Measurements from ENCODE around the gene CFL1. TPM values are rescaled to one million over a fixed set of nuclear protein-coding genes. Genes with fewer than 3 reads are reported as not detected.
A peak's percentile ranks its signal among the peaks of the same experiment; 100 is the strongest.
"Not testable (repeated sequence)": the region's sequence is repeated elsewhere in the genome, so short reads cannot be mapped to it uniquely, and the experiment has no call there.

CFL1 gene
- polyA plus RNA-seq, 3 donors, result 728 to 948 (median 744) TPM

- DNase-seq (ENCODE audit: extremely low read depth in 1 of 11, low read depth in 9 of 11, low spot score in 4 of 11), result no peak
These were observed 36.1 kb upstream of the CFL1 start for GRCh38 chr11:65894034-65894591.

DNA sequence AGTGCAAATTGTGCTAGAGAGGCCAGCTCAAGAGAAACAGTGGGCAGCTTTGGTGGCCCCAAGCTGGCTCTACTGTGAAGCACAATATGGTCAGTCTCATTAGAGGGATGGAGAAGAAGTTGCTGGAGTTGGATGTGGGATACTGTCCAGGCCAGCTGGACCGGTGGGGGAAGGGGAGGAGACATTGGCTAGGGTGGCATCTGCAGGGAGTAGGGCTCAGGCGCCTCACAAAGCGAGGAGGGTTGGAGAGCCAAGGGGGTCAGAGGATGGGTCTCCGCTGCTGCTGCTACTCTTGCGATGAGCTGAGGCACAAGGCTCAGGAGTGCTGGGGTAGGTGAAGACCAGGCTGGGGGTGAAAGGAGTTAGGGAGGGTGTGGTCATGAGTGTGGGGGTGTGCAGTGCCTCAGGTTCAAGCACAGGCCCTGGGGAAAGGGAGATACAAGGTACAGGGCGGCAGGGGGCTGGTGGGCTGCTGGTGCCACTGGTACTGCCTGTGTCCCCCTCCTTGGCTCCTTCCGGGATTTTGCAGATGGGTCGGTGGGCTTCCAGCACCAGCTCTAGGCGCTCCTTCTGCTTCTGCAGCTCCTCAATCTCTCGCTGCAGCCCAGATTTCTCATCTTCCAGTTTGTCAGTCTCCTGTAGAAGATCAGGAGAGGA, 34.8 kb upstream of the CFL1 start:
- DNase-seq (ENCODE audit: extremely low read depth in 1 of 11, low read depth in 9 of 11, low spot score in 4 of 11), result no peak

- not testable (repeated sequence) for DNase-seq (ENCODE audit: extremely low read depth in 1 of 11, low read depth in 9 of 11, low spot score in 4 of 11)
These were observed 34.2 kb upstream of the CFL1 start for GRCh38 chr11:65892137-65892540.

DNA sequence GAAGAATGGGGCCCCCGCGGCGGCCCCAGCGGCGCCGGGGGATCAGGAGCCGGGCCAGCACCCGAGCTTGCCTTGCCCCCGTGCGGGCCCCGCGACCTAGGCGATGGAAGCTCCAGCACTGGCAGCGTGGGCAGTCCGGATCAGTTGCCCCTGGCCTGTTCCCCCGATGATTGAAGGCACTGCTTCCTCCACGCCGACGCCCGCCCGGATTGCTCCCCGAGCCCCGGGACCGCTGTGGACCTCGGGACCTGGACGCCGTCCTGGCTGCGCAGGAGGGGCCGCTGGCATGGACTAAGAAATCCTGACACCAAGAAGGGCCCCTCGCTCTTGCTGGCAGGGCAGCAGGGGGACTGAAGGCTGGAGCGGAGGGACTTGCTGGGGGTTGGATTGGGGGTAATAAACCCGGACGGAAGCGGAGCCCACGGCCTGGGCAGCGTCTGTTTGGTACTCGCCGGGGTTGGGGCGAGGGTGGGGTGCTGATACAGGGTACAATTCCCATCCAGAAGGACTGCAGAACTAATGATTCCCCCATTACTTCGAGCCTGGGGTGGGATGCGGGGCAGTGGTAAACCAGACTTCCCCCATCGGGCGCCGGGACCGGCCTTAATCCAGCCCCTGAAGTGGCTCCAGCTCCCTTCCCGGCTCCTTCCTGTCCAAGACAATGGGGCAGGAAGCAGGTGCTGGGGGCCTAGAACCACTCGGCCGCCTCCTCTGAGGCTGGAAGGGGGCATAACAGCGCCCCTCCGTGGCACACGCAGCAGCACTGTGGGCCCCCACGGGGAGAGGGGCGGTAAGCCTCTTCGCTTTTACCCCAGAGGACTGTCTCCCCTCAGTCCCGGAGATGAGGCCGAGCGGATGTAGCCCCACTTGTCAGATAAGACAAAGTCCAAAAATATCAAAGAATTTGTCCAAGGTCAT, 33.5 kb upstream of the CFL1 start:
- no peak for DNase-seq (ENCODE audit: extremely low read depth in 1 of 11, low read depth in 9 of 11, low spot score in 4 of 11)

- peak; percentile 86 to 96 (median 93) for DNase-seq (ENCODE audit: extremely low read depth in 1 of 11, low read depth in 9 of 11, low spot score in 4 of 11)
These were observed 32.6 kb upstream of the CFL1 start, which contains the start of gene CCDC85B for GRCh38 chr11:65890324-65891218. CCDC85B (plus strand) TSS chr11:65890673; CDS start chr11:65890784, 111 bp downstream.

- DNase-seq (ENCODE audit: extremely low read depth in 1 of 11, low read depth in 9 of 11, low spot score in 4 of 11), result peak; percentile 89 to 96 (median 94)
These were observed 30.3 kb upstream of the CFL1 start, which contains the start of gene FIBP for GRCh38 chr11:65888163-65888814. FIBP (minus strand) TSS chr11:65888471; CDS start chr11:65888418, 53 bp downstream.

- no peak for DNase-seq (ENCODE audit: extremely low read depth in 1 of 11, low read depth in 9 of 11, low spot score in 4 of 11)
These were observed 29.8 kb upstream of the CFL1 start for GRCh38 chr11:65887723-65888162.

- no peak for DNase-seq (ENCODE audit: extremely low read depth in 1 of 11, low read depth in 9 of 11, low spot score in 4 of 11)
These were observed 29.1 kb upstream of the CFL1 start for GRCh38 chr11:65886826-65887722.

- no peak for DNase-seq (ENCODE audit: extremely low read depth in 1 of 11, low read depth in 9 of 11, low spot score in 4 of 11)
These were observed 28.0 kb upstream of the CFL1 start for GRCh38 chr11:65885808-65886536.

DNA sequence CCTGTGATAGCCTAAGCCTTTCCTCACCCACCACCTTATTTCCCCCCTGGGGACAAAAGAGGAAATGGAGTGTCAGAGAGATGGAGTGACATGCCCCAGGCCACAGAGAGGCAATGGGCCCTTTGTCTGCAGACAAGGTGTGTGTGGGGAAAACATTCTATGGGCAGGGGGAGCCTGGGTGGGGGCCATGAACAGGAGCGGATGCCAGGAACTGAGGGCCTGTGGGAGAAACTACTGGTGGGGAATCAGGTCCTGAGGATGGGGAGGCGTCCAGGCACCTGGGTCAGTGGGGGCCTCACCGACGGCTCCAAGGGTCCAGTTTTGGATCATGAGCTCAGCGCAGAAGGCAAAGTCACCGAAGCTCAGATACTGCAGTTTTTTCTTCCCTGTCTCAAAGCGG, 27.3 kb upstream of the CFL1 start:
- no peak for DNase-seq (ENCODE audit: extremely low read depth in 1 of 11, low read depth in 9 of 11, low spot score in 4 of 11)

- DNase-seq (ENCODE audit: extremely low read depth in 1 of 11, low read depth in 9 of 11, low spot score in 4 of 11), result no peak
These were observed 26.7 kb upstream of the CFL1 start for GRCh38 chr11:65884716-65885092.

- no peak for DNase-seq (ENCODE audit: extremely low read depth in 1 of 11, low read depth in 9 of 11, low spot score in 4 of 11)
These were observed 26.1 kb upstream of the CFL1 start for GRCh38 chr11:65883786-65884715.

- DNase-seq (ENCODE audit: extremely low read depth in 1 of 11, low read depth in 9 of 11, low spot score in 4 of 11), result no peak
These were observed 25.2 kb upstream of the CFL1 start for GRCh38 chr11:65883058-65883761.

DNA sequence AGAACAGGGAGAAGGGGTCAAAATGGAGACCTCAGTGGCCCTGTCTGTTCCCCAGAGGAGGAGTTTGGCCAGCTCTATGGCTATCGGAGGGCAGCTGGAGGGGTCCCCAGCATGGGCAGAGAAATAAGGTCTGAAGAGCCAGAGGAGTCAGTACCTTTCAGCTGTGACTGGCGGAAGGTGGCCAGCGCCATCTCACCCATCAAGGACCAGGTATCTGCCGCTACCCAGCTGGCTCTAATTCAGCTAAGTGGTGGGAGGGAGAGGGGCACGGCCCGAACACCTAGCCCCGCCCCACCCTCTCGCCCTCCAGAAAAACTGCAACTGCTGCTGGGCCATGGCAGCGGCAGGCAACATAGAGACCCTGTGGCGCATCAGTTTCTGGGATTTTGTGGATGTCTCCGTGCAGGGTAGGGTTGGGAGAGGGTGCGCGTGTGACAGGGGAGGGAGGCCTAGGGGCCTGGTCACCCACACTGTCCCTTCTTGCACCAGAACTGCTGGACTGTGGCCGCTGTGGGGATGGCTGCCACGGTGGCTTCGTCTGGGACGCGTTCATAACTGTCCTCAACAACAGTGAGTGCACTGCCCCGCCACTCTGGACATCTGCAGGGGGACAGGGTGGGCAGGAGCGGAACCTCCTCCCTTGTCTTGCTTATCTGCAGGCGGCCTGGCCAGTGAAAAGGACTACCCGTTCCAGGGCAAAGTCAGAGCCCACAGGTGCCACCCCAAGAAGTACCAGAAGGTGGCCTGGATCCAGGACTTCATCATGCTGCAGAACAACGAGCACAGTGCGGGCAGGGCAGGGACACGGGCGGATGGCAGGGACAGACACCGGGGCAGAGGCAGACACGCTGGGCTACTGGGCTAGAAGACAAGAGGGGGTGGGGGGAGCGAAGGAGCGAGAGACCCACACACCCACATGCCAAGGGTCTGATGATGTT, 24.4 kb upstream of the CFL1 start:
- no peak for DNase-seq (ENCODE audit: extremely low read depth in 1 of 11, low read depth in 9 of 11, low spot score in 4 of 11)

All from renal cortex interstitium (tissue), 11 donors.